HEK293 (cell line): ENCODE data around the gene BLTP3A.

Experiments used
- CTCF ChIA-PET: fragments of 350-600 bp; formaldehyde crosslinking; extraction: SDS; loops from one replicate; lab custom pipeline; 2021; ENCODE audit warnings: antibody characterized with exemption; lab: Yijun Ruan, JAX
- POLR2A ChIA-PET: fragments of 300-600 bp; formaldehyde crosslinking; extraction: SDS; loops from one replicate; lab custom pipeline; 2020; ENCODE audit warnings: antibody characterized with exemption, inconsistent platforms; lab: Yijun Ruan, JAX
- H3K27ac ChIP-seq: fragments of 200-500 bp; sonication (Bioruptor generic); 2 replicates; pipeline ENCODE4 v1.5.1; 2014; ENCODE audit warnings: low read depth, low read length, control low read depth, inconsistent platforms; ENCODE audit errors: extremely low read depth
- H3K36me3 ChIP-seq, 2 experiments: fragments of 200-500 bp in 1 of 2; sonication (Bioruptor generic) in 1 of 2; 1 replicate in 1 of 2; 2 replicates in 1 of 2; pipeline ENCODE4 v1.5.1; 2014 to 2017; ENCODE audit warnings: inconsistent platforms in 2 of 2, low read length in 2 of 2; ENCODE audit not compliant: control insufficient read depth in 2 of 2, insufficient read depth in 1 of 2
- H3K4me1 ChIP-seq: fragments of 200-500 bp; sonication (Bioruptor generic); 2 replicates; pipeline ENCODE4 v1.5.1; 2014; ENCODE audit warnings: mild to moderate bottlenecking, low read length, inconsistent platforms; ENCODE audit not compliant: control insufficient read depth, insufficient read depth
- H3K4me3 ChIP-seq: 2 replicates; pipeline ENCODE4 v1.5.1; 2011; ENCODE audit warnings: low read depth, mild to moderate bottlenecking, control low read depth, low read length, moderate library complexity
- H3K9me3 ChIP-seq: fragments of 200-500 bp; sonication (Bioruptor generic); 2 replicates; pipeline ENCODE4 v1.5.1; 2014; ENCODE audit warnings: low read depth, low read length, inconsistent platforms; ENCODE audit not compliant: control insufficient read depth, insufficient read depth
- ATF2 ChIP-seq: fragments of 450-650 bp; formaldehyde crosslinking; IDR thresholded peaks from 2 replicates; pipeline ENCODE4 v1.5.1; 2016; ENCODE audit warnings: missing biosample characterization, missing genetic modification characterization, low read depth
- OVOL3 ChIP-seq: fragments of 450-650 bp; formaldehyde crosslinking; IDR thresholded peaks from 2 replicates; pipeline ENCODE4 v1.5.1; 2016; ENCODE audit warnings: missing biosample characterization, missing genetic modification characterization
- PBX3 ChIP-seq: sonication (generic); formaldehyde crosslinking; IDR thresholded peaks from 2 replicates; pipeline ENCODE4 v1.8.1; 2022; ENCODE audit warnings: mild to moderate bottlenecking, moderate library complexity, missing genetic modification reagents
- PRDM6 ChIP-seq: fragments of 450-650 bp; formaldehyde crosslinking; IDR thresholded peaks from 2 replicates; pipeline ENCODE4 v1.5.1; 2017; ENCODE audit warnings: missing biosample characterization, missing genetic modification characterization
- RBAK ChIP-seq: fragments of 450-650 bp; formaldehyde crosslinking; IDR thresholded peaks from 2 replicates; pipeline ENCODE4 v1.5.1; 2016; ENCODE audit warnings: missing biosample characterization, missing genetic modification characterization
- WT1 ChIP-seq: fragments of 450-650 bp; formaldehyde crosslinking; IDR thresholded peaks from 2 replicates; pipeline ENCODE4 v1.5.1; 2016; ENCODE audit warnings: missing biosample characterization, missing genetic modification characterization
- ZBTB17 ChIP-seq: fragments of 450-650 bp; formaldehyde crosslinking; IDR thresholded peaks from 2 replicates; pipeline ENCODE4 v1.5.1; 2016; ENCODE audit warnings: missing biosample characterization, missing genetic modification characterization
- ZBTB6 ChIP-seq: fragments of 450-650 bp; formaldehyde crosslinking; IDR thresholded peaks from 2 replicates; pipeline ENCODE4 v1.5.1; 2017; ENCODE audit warnings: missing biosample characterization, missing genetic modification characterization
- ZIC2 ChIP-seq: fragments of 450-650 bp; formaldehyde crosslinking; IDR thresholded peaks from 2 replicates; pipeline ENCODE4 v1.5.1; 2016; ENCODE audit warnings: missing biosample characterization, missing genetic modification characterization
- ZNF121 ChIP-seq: fragments of 450-650 bp; formaldehyde crosslinking; IDR thresholded peaks from 2 replicates; pipeline ENCODE4 v1.5.1; 2016; ENCODE audit warnings: missing biosample characterization, missing genetic modification characterization
- ZNF248 ChIP-seq: fragments of 450-650 bp; formaldehyde crosslinking; IDR thresholded peaks from 2 replicates; pipeline ENCODE4 v1.5.1; 2017; ENCODE audit warnings: missing biosample characterization, missing genetic modification characterization
- ZNF26 ChIP-seq: fragments of 450-650 bp; formaldehyde crosslinking; IDR thresholded peaks from 2 replicates; pipeline ENCODE4 v1.5.1; 2016; ENCODE audit warnings: missing biosample characterization, missing genetic modification characterization
- ZNF266 ChIP-seq: fragments of 450-650 bp; formaldehyde crosslinking; IDR thresholded peaks from 2 replicates; pipeline ENCODE4 v1.5.1; 2016; ENCODE audit warnings: missing biosample characterization, missing genetic modification characterization, low read depth
- ZNF280D ChIP-seq: fragments of 450-650 bp; formaldehyde crosslinking; IDR thresholded peaks from 2 replicates; pipeline ENCODE4 v1.5.1; 2016; ENCODE audit warnings: missing biosample characterization, missing genetic modification characterization
- ZNF366 ChIP-seq: fragments of 450-650 bp; formaldehyde crosslinking; conservative IDR thresholded peaks from 2 replicates; pipeline ENCODE4 v1.5.1; 2016; ENCODE audit warnings: missing biosample characterization, missing genetic modification characterization
- ZNF510 ChIP-seq: fragments of 450-650 bp; formaldehyde crosslinking; IDR thresholded peaks from 2 replicates; pipeline ENCODE4 v1.5.1; 2018; ENCODE audit warnings: mild to moderate bottlenecking, missing genetic modification characterization, missing biosample characterization; ENCODE audit not compliant: insufficient replicate concordance
- ZNF544 ChIP-seq: fragments of 450-650 bp; formaldehyde crosslinking; IDR thresholded peaks from 2 replicates; pipeline ENCODE4 v1.5.0; 2017; ENCODE audit warnings: missing biosample characterization, missing genetic modification characterization
- ZNF548 ChIP-seq: fragments of 450-650 bp; formaldehyde crosslinking; IDR thresholded peaks from 2 replicates; pipeline ENCODE4 v1.5.1; 2016; ENCODE audit warnings: missing biosample characterization, missing genetic modification characterization
- ZNF560 ChIP-seq: fragments of 450-650 bp; formaldehyde crosslinking; IDR thresholded peaks from 2 replicates; pipeline ENCODE4 v1.5.1; 2017; ENCODE audit warnings: missing biosample characterization, missing genetic modification characterization, borderline replicate concordance
- ZNF580 ChIP-seq: fragments of 450-650 bp; formaldehyde crosslinking; IDR thresholded peaks from 2 replicates; pipeline ENCODE4 v1.5.1; 2016; ENCODE audit warnings: missing biosample characterization, missing genetic modification characterization
- ZNF600 ChIP-seq: fragments of 450-650 bp; formaldehyde crosslinking; IDR thresholded peaks from 2 replicates; pipeline ENCODE4 v1.5.1; 2016; ENCODE audit warnings: missing biosample characterization, missing genetic modification characterization
- ZNF639 ChIP-seq: fragments of 450-650 bp; formaldehyde crosslinking; IDR thresholded peaks from 2 replicates; pipeline ENCODE4 v1.5.1; 2016; ENCODE audit warnings: missing biosample characterization, missing genetic modification characterization
- ZSCAN30 ChIP-seq: fragments of 450-650 bp; IDR thresholded peaks from 2 replicates; pipeline ENCODE4 v1.5.1; 2018; ENCODE audit warnings: missing biosample characterization, mild to moderate bottlenecking, missing genetic modification characterization, moderate library complexity

The BLTP3A gene

GRCh38 chr6:34816635-34817301 is 24.9 kb downstream of the BLTP3A start (continued):
- TF ChIP-seq ATF2 (no peak), PRDM6 (no peak), ZBTB6 (tag by site-specific recombination) (no peak), ZNF26 (tag by site-specific recombination) (no peak), ZNF510 (tag by site-specific recombination) (no peak), RBAK (tag by site-specific recombination) (no peak), PBX3 (no peak), ZSCAN30 (no peak), ZNF600 (tag by site-specific recombination) (no peak), WT1 (tag by site-specific recombination) (no peak), ZNF560 (tag by site-specific recombination) (no peak)
- TF ChIP-seq, all 188 proteins: peak for 0

GRCh38 chr6:34817446-34817845 is 25.6 kb downstream of the BLTP3A start:
- H3K36me3 ChIP-seq, result peaks cover 5 to 6% of the 10 kb centered on the region in 2 experiments; a peak in 2 of 3 replicates
- no peak overlapping the region for H3K27ac ChIP-seq
- no peaks in the 10 kb centered on the region for H3K9me3 ChIP-seq
- ChIA-PET POLR2A (no interaction called here), CTCF (no interaction called here)
- H3K4me1 ChIP-seq, result peaks cover 23% of the 10 kb centered on the region
- no peak overlapping the region for H3K4me3 ChIP-seq
- TF ChIP-seq OVOL3 (tag by site-specific recombination) (no peak), ZNF121 (tag by site-specific recombination) (no peak), ZBTB17 (no peak), ZNF639 (tag by site-specific recombination) (no peak), ZNF366 (tag by site-specific recombination) (no peak), ZNF544 (tag by site-specific recombination) (no peak), ZNF548 (tag by site-specific recombination) (no peak), PRDM6 (0 out of 2 replicates have a peak, but pooled peaks have one; percentile 7), ZIC2 (tag by site-specific recombination) (no peak), ZNF248 (tag by site-specific recombination) (no peak), ZNF280D (tag by site-specific recombination) (no peak), ZNF266 (peak; percentile 87), ZNF580 (tag by site-specific recombination) (no peak)
